ENCODE data around the gene PTPRN.
"Not testable (repeated sequence)": the region's sequence is repeated elsewhere in the genome, so short reads cannot be mapped to it uniquely, and the experiment has no call there.

Gene PTPRN

DNA sequence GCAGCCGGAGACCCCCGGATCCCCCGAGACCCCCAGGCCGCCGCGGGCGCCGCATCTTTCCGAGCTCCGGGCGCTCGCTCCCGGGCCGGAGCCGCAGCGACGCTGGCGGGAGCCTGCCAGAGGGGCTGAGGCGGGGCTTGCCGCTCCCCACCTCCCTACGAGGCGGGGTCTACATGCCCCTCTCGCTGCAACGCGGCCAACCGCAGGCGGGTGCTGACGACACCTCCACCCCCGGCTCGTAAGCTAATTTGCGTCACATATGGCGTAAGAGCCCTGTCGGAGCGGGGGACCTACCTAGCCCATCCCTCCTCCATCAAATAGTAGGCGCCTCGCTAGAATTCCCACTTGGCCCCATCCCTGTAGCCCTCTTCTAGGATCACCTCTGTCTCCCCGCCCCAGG is at the start of gene PTPRN:
PTPRN (minus strand) TSS at position 124 of the 400 bp plus-strand sequence; CDS start at position 55, 69 bp downstream.
- DNase-seq, result no peak

- no peak for DNase-seq
Observed at GRCh38 chr2:219358170-219359075, 49.2 kb upstream of the PTPRN start.

DNA sequence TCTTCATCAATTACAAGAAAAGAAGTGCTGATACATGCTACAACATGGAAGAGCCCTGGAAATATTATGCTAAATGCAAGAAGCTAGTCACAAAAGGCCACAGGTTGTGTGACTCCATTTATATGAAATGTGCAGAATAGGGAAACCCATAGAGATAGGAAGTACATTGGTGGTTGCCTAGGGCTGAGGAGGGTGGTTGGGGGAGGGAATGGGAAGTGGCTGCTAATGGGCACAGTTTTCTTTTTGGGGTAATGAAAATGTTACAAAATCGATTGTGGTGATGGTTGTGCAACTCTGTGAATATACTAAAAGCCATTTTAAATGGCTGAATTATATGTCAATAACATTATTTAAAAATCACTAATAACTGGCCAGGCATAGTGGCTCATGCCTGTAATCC is 47.6 kb upstream of the PTPRN start:
- DNase-seq, result no peak

DNA sequence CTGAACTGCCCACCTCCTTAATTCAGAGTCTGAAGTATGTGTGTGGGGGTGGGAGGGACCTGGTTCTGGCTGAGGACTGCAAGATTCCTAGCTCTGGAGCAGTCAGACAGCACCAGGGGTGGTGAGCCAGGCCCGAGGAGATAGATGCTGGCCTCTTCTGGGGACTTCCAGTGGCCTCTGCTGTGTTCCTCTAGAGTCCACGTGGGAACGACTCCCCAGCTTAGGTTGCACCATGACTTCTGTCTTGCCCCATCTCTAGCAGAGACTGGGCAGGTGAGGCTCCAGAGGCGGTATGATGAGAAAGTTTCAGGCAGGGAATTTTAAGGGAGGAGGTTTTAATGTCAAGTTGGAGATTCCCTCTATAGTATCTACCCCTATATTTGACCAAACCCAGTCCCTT is 45.4 kb upstream of the PTPRN start:
- DNase-seq, result no peak

DNA sequence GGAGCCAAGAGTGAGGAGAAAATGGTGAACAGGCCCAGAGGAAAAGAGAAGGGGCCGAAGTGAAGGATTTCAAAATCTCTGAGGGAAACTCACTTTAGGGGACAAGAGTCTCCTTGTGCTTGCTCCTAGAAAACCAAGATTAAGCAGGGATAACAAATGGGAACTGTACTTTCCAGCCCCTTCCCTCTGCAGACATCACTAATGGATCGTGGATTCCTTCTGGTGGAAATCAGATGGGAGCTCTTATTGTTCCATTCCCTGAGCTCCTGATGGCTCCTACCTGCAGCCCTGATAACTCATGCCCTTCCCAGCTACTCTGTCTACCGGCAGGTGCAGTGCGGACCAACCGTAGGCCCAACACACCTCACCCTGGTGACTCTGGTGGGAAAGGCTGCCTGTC is 43.9 kb upstream of the PTPRN start:
- no peak for DNase-seq

GRCh38 chr2:219352448-219353023 is 43.3 kb upstream of the PTPRN start:
- DNase-seq, result peak; percentile 65

DNA sequence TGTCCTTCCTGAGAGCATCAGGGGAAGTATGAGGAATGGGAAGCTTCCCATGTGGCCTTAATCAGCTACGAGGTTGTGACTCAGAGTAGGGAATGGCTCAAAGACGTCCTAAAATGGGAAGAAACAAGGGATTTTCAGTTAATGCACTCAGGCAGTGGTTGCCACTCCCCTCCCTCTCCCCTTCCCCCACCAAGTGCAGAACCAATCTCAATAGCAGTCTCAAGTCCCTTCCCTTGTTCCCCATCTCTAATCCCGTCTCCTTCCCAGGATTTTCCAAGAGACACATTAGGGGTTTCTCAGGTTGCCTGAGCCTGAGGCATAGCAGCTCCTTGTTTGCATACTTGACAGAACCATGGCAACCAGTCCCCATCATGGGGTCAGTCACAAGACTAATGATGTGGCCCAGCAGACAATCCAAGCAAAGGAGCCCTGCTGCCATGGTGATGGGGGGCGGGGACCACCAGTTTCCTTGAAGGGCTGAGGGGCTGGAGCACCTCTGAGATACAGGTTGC is 41.6 kb upstream of the PTPRN start:
- no peak for DNase-seq

DNA sequence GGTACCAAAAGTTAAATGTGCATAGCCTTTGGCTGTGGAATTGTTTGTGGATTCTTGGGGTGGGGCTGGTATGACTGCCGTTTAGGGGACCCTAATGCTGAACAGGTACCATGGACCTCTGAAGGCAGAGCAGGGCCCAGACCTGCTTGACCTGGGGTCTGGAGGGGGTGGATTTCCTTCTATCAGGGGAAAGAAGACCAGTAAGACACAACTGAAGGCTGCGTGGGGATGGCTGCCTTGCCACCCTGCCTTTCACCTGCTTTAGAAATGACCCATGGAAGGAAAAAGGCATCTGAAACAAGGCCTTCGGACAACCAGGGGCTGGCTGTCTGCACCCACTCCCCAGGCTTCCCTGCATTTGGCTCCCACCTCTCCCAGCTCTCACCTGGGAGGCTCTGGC is 41.0 kb upstream of the PTPRN start:
- no peak for DNase-seq

DNA sequence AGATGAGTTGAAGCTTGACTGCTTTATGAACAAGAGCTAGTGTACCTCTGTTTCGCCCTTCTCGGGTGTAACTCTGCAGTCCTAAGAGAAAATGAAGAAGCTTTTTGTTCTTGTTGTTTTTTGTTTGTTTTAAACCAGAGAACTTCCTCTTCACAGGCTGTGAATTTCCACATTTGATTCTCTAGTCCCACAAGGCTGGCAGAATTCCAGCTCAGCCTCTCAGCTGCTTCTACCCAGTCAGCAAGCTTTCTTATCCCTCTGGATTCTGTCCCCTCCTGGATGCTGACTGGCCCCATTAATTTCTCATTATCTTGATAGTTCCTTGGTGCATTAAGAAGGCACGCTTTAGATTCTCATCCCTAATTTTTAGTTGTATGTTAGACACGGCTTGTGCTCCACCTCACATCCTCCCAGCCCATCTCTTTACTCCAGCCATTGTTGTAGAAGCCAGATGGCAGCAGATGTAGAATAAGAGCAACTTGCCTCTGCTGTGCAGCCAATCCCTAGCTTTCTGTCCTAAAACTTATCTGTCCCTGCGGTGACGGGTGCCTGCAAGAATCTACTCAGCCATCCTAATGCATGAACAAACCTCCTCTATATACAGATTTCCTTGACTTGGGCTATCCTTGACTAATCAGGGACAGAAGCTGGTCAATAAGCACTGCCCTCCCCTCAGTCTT is 35.7 kb upstream of the PTPRN start:
- peak; percentile 53 for DNase-seq

DNA sequence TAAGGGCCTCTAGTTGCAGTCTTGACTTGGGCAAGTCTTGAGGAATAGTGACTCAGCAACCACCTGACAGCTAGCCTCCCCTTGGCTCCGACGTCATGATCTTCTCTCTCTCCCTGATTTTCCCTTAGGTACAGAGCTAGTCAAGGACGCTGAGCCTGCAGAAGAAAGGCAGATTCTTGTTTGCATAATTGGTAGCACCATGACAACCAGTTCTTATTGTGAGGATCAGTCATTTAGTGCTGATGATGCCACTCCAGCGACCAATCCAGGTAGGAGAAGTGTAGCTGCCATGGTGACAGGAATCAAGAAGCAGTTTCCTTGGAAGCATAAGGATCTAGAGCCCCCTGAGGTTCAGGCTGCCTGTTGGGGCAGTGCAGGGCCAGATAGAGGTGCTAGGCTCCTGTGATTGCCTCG is 26.2 kb upstream of the PTPRN start:
- no peak for DNase-seq

DNA sequence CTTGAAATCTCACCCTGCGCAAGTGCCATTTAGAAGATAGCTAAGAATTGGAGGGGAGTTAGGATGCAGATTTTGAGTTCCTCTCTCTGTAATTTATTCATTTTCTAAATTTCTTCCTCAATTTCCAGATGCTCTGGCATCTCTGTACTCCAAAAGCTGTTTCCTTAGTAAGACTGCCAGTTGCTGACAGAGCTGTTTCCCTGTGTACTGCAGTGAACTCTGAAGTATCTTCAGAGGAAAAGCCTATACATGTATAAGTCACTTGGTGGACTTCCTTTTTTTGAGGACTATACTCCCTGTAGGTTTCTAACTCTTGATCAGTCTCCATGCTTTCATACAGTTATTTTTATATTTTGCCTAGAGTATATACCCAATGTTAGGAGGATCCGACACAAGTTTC is 24.9 kb upstream of the PTPRN start:
- DNase-seq, result no peak

GRCh38 chr2:219332542-219332941 is 23.3 kb upstream of the PTPRN start, which contains the start of gene RESP18:
RESP18 (minus strand) TSS chr2:219332744.
- no peak for DNase-seq

DNA sequence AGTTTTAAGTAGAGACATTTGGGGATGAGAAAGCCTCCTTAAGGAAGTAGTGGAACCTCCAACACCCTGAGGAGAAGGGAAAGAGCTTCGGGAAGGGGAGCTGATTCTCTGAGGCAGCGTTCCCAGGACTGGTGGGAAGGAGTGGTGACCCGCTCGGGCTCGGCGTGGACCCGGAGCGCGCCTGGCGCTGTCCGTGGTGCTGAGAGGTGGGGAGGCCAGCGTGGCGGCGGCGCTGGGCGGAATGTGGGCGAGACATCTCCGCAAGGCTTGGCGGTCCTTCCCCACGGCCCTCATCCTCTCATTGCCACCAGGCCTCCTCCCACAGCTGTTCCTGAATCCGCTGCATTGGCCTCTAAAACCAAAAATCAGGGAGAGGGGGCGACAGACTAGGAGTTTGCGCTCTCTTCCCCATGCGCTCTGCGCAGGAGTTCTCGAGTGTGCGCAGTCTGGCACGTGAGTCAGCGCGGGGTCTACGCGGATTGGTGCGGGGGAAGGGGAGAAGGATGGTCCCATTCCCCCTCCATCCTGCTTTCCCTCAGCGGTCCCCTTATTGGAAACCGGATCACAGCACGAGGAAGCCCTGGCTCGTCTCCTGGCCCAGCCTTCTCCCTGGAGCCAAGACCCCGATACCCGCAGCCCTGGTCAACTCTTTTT is 22.5 kb upstream of the PTPRN start:
- no peak for DNase-seq

GRCh38 chr2:219327719-219328118 is 18.5 kb upstream of the PTPRN start:
- DNase-seq, result no peak

- no peak for DNase-seq
Observed at GRCh38 chr2:219325657-219326315, 16.6 kb upstream of the PTPRN start.

DNA sequence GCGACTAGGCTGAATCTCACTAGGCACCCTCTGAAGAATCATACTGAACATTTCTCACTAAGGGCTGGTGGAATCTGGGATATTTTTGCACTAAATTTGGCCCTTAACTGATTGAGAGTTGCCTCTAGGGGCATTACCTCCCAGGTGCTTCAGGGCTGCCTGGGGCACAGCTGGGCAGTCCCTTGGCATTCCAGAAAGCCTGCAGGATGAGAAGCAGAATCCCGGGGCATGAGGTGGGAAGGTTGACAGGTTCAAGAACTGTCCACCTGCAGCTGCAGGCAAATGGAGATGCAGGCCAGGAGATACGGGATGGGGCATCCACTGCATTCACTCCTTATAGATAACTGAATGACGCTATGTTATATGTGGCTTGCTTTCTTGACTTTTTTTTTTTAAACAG is 15.9 kb upstream of the PTPRN start:
- DNase-seq, result no peak

DNA sequence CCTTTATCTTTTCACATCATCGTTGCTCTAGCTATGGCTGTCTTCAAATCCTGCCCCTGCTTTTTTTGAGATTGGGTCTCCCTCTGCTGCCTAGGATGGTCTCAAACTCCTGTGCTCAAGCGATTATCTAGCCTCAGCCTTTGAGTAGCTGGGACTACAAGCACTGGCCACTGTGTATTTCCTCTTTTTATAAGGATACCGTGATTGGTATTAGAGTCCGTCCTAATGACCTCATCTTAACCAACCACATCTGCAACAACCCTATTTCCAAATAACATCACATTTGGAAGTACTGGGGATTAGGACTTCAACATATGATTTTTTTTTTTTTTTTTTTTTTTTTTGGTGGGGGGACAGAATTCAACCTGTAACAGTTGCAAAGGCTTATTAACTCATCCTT is 14.2 kb upstream of the PTPRN start:
- no peak for DNase-seq

DNA sequence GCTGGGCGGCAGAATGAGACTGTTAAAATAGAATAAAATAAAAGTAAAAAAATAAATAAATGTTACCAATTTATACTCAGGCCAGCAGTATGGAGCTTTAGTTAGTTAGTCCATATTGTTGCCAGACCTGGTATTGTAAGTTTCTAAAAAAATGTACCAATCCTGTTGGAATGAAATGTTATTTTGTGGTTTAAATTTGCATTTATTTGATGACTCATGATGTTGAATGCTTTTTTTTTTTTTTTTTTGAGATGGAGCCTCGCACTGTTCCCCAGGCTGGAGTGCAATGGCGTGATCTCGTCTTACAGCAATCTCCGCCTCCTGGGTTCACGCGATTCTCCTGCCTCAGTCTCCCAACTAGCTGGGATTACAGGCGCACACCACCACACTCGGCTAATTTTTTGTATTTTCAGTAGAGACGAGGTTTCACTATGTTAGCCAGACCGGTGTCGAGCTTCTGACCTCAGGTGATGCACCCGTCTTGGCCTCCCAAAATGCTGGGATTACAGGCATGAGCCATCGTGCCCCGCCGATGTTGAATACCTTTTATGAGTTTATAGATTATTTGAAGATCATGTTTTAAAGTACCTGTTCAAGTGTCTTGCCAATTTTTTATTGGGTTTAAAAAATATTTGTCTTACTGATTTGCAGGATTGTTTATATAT is 5.7 kb upstream of the PTPRN start:
- no peak for DNase-seq

DNA sequence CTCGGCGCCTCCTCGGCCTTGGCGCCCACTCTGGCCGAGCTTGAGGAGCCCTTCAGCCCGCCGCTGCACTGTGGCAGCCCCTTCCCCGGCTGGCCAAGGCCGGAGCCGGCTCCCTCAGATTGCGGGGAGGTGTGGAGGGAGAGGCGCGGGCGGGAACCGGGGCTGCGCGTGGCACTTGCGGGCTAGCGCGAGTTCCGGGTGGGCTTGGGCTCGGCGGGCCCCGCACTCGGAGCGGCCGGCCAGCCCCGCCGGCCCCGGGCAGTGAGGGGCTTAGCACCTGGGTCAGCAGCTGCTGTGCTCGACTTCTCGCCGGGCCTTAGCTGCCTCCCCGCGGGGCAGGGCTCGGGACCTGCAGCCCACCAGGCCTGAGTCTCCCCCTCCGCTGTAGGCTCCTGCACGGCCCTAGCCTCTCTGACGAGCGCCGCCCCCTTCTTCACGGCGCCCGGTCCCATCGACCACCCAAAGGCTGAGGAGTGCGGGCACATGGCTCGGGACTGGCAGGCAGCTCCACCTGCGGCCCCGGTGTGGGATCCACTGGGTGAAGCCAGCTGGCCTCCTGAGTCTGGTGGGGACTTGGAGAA is 3.6 kb upstream of the PTPRN start:
- DNase-seq, result not testable (repeated sequence)

DNA sequence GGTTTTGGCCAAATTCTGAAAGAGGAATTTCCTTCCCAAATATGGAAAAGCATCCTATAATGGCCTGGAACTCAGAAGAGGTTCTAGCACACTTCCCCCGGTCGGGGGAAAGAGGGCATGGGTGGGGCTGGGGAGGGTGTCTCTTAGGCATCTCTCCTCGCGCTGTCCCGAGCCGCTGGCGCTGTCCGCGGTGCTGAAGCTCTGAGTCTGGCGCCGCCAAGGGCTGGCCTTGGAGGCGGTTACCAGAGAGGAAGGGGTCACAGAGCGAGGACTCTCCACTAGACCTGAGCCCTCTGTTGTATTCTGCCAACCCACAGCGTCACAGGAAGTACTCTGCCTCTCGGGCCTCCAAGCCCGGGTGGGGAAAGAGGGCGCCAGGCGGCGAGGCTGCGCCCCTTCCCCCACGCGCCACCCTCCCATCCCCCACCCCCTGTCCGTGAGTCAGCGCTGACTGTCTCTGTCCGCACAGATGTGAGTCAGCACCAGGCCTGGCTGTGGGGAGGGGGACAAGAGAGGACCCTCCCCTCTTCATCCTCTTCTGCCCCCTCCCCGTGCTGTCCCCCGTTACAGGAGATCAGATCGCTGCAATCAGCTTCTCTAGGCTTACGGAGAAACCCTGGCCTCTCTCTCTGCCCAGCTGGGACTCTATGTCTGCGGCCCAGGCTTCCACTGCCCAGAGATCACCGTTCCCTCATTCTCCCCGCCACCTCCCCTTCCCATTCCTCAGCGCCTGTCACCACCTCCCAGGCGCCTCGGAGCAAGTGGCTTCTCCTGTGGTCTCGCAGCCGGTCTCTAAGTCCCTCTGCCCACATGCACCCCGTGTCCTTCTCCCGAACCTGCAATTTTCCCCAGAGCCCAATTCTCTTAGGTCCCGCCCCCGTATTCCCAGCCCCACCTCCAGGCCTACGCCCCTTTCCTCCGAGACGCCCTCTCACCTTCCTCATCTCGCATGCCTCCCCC is 779 bp downstream of the PTPRN start:
- peak; percentile 46 for DNase-seq
